ENCODE data around the gene PRLR. TPM values are rescaled to one million over a fixed set of nuclear protein-coding genes. Genes with fewer than 3 reads are reported as not detected.

The PRLR gene
- total and polyA plus RNA-seq, 2 experiments from 2014 or later = 0.31 to 2.2 TPM

DNA sequence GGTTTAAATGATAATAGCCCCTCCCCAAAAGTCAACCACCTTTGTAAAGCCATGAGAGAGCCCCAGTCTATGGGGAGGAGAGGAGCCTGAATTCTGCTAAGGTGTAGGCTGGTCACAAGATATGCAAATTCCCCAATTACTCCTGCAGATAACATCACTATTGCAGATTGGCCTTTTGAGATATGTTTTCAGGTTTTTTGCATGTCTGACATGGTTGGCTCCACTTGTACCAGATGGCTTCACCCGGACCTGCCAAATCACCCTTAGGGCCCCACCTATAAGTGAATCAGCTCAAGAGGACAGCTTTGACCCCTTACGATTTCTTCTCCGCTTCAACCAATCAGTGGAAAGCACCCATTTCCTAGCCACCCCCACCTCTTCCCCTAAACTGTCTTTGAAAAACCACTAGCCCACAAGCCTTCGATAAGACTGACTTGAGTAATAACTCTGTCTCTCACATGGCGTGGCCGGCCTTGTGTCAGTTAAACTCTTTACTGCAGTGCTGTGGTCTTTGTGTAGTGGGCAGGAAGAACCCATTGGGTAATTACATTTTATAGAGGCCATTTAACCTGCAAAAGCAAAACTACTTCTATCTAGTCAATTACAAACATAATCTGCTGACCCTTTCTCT is 69.7 kb downstream of the PRLR start:
- no peak overlapping the region for H3K4me2 ChIP-seq
- no peaks in the 10 kb centered on the region for H3K79me2 ChIP-seq (replicated peaks; ENCODE audit: insufficient read depth)
- no peak overlapping the region for H2AFZ ChIP-seq
- Mint-ChIP-seq H3K27me3 (ENCODE audit: insufficient read depth, low read depth, poor library complexity) (no peaks in the 10 kb centered on the region), H3K4me1 (peaks cover 6% of the 10 kb centered on the region; the same call in 2 of the 3 replicates), H3K9me3 (no peaks in the 10 kb centered on the region), H3K4me3 (no peak overlapping the region), H3K36me3 (ENCODE audit: low read depth) (no peaks in the 10 kb centered on the region), H3K27ac (no peak overlapping the region)
- no peaks in the 10 kb centered on the region for H3F3A ChIP-seq (replicated peaks; ENCODE audit: low read depth)
- TF ChIP-seq CREB1 (CRISPR knock-in tag; IDR thresholded peaks at IDR 0.05; ENCODE audit: low read depth) = no peak
- TF ChIP-seq ZNF114 (CRISPR knock-in tag; IDR thresholded peaks at IDR 0.05) = no peak
- no peak for TF ChIP-seq NANOG (IDR thresholded peaks at IDR 0.05; ENCODE audit: borderline replicate concordance)
- peaks cover 2% of the 10 kb centered on the region; the same call in 1 of the 2 replicates for H3K4me1 ChIP-seq (ENCODE audit: insufficient read depth)
- ATAC-seq = no peak
- DNase-seq (ENCODE audit: low spot score) = no peak
- no peaks in the 10 kb centered on the region for H3K36me3 ChIP-seq (ENCODE audit: insufficient read depth)
- no peak overlapping the region for H3K27ac ChIP-seq (ENCODE audit: low read depth)
- peaks cover 17% of the 10 kb centered on the region for H3K9me2 ChIP-seq (ENCODE audit: insufficient read depth)
- H3K4me3 ChIP-seq = no peak overlapping the region
- no peaks in the 10 kb centered on the region for H4K20me1 ChIP-seq (replicated peaks; ENCODE audit: insufficient read depth)
- no peaks in the 10 kb centered on the region for H3K27me3 ChIP-seq (ENCODE audit: insufficient read depth)

DNA sequence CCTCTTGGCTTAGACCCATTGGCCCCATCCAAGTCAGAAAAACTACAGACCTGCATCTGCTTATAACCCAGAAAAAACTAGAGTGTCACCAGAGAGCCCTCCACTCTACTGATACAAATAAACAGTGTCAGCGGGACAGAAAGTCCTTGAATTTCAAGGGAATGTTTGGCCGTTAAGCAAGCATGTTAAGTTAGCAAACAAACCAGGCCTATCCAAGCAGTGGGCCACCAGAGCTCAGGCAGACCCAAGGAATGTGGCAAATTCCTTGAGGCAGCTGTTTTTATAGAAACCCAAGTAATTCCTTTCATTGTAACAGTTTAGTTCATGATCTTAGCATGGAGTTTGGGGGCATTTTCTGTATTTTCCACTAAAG is 70.9 kb downstream of the PRLR start:
- H4K20me1 ChIP-seq (replicated peaks; ENCODE audit: insufficient read depth) = no peaks in the 10 kb centered on the region
- H3K27ac Mint-ChIP-seq = no peak overlapping the region; the same call in 1 of the 2 replicates
- no peaks in the 10 kb centered on the region for H3K9me3 Mint-ChIP-seq
- TF ChIP-seq, protein P1, sequence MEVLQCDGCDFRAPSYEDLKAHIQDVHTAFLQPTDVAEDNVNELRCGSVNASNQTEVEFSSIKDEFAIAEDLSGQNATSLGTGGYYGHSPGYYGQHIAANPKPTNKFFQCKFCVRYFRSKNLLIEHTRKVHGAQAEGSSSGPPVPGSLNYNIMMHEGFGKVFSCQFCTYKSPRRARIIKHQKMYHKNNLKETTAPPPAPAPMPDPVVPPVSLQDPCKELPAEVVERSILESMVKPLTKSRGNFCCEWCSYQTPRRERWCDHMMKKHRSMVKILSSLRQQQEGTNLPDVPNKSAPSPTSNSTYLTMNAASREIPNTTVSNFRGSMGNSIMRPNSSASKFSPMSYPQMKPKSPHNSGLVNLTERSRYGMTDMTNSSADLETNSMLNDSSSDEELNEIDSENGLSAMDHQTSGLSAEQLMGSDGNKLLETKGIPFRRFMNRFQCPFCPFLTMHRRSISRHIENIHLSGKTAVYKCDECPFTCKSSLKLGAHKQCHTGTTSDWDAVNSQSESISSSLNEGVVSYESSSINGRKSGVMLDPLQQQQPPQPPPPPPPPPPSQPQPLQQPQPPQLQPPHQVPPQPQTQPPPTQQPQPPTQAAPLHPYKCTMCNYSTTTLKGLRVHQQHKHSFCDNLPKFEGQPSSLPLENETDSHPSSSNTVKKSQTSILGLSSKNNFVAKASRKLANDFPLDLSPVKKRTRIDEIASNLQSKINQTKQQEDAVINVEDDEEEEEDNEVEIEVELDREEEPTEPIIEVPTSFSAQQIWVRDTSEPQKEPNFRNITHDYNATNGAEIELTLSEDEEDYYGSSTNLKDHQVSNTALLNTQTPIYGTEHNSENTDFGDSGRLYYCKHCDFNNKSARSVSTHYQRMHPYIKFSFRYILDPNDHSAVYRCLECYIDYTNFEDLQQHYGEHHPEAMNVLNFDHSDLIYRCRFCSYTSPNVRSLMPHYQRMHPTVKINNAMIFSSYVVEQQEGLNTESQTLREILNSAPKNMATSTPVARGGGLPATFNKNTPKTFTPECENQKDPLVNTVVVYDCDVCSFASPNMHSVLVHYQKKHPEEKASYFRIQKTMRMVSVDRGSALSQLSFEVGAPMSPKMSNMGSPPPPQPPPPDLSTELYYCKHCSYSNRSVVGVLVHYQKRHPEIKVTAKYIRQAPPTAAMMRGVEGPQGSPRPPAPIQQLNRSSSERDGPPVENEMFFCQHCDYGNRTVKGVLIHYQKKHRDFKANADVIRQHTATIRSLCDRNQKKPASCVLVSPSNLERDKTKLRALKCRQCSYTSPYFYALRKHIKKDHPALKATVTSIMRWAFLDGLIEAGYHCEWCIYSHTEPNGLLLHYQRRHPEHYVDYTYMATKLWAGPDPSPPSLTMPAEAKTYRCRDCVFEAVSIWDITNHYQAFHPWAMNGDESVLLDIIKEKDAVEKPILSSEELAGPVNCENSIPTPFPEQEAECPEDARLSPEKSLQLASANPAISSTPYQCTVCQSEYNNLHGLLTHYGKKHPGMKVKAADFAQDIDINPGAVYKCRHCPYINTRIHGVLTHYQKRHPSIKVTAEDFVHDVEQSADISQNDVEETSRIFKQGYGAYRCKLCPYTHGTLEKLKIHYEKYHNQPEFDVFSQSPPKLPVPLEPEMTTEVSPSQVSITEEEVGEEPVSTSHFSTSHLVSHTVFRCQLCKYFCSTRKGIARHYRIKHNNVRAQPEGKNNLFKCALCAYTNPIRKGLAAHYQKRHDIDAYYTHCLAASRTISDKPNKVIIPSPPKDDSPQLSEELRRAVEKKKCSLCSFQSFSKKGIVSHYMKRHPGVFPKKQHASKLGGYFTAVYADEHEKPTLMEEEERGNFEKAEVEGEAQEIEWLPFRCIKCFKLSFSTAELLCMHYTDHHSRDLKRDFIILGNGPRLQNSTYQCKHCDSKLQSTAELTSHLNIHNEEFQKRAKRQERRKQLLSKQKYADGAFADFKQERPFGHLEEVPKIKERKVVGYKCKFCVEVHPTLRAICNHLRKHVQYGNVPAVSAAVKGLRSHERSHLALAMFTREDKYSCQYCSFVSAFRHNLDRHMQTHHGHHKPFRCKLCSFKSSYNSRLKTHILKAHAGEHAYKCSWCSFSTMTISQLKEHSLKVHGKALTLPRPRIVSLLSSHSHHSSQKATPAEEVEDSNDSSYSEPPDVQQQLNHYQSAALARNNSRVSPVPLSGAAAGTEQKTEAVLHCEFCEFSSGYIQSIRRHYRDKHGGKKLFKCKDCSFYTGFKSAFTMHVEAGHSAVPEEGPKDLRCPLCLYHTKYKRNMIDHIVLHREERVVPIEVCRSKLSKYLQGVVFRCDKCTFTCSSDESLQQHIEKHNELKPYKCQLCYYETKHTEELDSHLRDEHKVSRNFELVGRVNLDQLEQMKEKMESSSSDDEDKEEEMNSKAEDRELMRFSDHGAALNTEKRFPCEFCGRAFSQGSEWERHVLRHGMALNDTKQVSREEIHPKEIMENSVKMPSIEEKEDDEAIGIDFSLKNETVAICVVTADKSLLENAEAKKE (CRISPR knock-in tag; IDR thresholded peaks at IDR 0.05) = 0 out of 2 replicates have a peak, but pooled peaks have one; percentile 5
- no peak for TF ChIP-seq STAT1 (IDR thresholded peaks at IDR 0.05; ENCODE audit: unreplicated experiment)
- TF ChIP-seq, protein P2, sequence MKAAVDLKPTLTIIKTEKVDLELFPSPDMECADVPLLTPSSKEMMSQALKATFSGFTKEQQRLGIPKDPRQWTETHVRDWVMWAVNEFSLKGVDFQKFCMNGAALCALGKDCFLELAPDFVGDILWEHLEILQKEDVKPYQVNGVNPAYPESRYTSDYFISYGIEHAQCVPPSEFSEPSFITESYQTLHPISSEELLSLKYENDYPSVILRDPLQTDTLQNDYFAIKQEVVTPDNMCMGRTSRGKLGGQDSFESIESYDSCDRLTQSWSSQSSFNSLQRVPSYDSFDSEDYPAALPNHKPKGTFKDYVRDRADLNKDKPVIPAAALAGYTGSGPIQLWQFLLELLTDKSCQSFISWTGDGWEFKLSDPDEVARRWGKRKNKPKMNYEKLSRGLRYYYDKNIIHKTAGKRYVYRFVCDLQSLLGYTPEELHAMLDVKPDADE (IDR thresholded peaks at IDR 0.05) = no peak
- DNase-seq (ENCODE audit: low spot score) (peak; percentile 64), ATAC-seq (peak; percentile 42)
- no peak overlapping the region for H3K27ac ChIP-seq (ENCODE audit: low read depth)
- H3K36me3 Mint-ChIP-seq (ENCODE audit: low read depth) = no peaks in the 10 kb centered on the region
- no peaks in the 10 kb centered on the region for H3K36me3 ChIP-seq (ENCODE audit: insufficient read depth)
- no peaks in the 10 kb centered on the region for H3K27me3 ChIP-seq (ENCODE audit: insufficient read depth)
- peaks cover 7% of the 10 kb centered on the region; the same call in 1 of the 2 replicates for H3K4me1 ChIP-seq (ENCODE audit: insufficient read depth)
- H3K27me3 Mint-ChIP-seq (ENCODE audit: insufficient read depth, low read depth, poor library complexity) = no peaks in the 10 kb centered on the region
- peaks cover 8% of the 10 kb centered on the region; the same call in 2 of the 3 replicates for H3K4me1 Mint-ChIP-seq
- no peak overlapping the region for H3K4me3 Mint-ChIP-seq
- no peak overlapping the region for H3K4me2 ChIP-seq
- peak overlapping the region; percentile 2; the same call in 1 of the 2 replicates for H2AFZ ChIP-seq
- peaks cover 17% of the 10 kb centered on the region for H3K9me2 ChIP-seq (ENCODE audit: insufficient read depth)
- H3K4me3 ChIP-seq = no peak overlapping the region
- H3F3A ChIP-seq (replicated peaks; ENCODE audit: low read depth) = no peaks in the 10 kb centered on the region
- H3K79me2 ChIP-seq (replicated peaks; ENCODE audit: insufficient read depth) = no peaks in the 10 kb centered on the region
